HTERT RPE-1 (cell line): ENCODE measurements around the gene KLF7.
"Not testable (repeated sequence)": the region's sequence is repeated elsewhere in the genome, so short reads cannot be mapped to it uniquely, and the experiment has no call there.

Experiments used
- in situ Hi-C: fragments of 300-500 bp; cut with MboI; formaldehyde crosslinking; loops from 4 replicates; pipeline ENCODE4 v1.14.3; 2020; ENCODE audit warnings: low sequenced_read_pairs

KLF7 gene

DNA sequence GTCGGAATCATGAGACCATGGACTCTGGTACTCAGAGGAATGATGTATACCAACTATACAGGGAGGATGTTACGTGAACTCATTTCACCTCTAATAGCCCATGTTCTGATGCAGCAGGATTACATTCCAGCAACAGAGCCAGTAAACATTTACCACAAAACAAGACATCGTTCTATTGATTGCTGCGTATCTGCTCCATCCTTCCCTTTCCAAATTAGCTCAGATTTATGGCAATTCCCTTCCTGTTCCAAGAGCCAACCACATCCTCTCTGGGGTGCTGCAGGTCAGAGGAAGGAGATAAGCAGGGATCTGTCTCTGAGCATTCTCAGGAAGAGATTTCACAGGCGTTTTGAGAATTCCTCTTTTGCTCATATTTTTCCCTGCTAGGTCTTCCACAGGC, 98.3 kb downstream of the KLF7 start:
- in situ Hi-C loops = no loop called here

GRCh38 chr2:207066791-207067460, 98.8 kb downstream of the KLF7 start:
- in situ Hi-C loops = no loop called here

DNA sequence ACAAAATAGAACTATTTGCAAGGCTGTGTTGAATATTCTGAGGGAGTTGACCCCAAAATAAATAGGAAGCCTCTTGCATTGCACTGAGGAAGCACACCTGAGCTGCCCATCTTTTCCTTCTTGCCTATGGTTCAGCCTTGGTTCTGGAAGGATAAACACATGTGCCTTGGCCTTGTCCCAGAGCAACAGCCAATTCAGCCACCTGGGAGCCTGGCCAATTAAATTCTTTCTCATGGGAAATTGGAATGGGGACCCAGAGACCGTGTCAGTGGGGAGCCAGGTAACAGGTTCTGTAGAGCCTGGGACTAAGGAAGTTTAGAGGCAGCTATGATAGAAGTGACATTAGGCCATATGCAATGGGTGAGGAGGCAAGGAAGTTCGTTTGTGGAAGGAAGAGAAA, 99.6 kb downstream of the KLF7 start:
- in situ Hi-C loops = no loop called here

GRCh38 chr2:207064128-207064690, 101.5 kb downstream of the KLF7 start:
- in situ Hi-C loops = no loop called here

DNA sequence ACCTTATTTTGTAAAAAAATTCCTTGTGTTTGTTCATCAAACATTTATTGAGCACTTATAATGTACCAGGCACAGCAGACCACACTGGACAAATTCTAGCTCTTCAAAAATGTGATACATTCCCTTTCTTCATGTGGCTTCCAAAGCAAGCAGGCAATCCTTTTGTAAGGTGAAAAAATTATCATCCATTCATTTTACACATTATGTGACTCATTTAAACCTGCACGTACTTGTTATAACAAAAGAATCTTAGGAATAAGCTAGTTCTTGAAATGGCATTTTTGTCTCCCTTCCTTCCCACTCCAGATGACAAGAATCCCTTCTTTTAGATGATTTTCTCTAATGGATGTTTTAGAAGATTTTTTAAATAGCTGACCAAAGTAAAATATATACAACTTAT, 104.6 kb downstream of the KLF7 start:
- in situ Hi-C loops = no loop called here

DNA sequence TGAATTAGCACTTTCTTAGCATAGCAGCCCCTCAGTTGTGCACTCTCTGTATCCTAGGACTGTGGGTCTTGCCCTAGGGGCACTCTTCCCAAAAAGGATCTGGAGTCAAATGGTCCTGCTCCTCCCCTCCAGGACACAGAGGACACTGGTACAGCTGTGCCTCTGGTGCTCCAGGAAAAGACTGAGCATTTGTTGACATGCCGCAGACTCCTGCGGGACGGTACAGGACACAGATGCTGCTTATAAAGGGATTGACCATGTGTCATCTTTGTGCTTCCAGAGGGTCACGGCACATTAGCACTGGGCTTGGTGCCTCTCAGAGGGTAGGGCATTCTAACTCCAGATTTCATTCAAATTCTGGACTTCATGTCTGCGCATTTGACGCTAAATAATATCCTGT, 110.5 kb downstream of the KLF7 start:
- in situ Hi-C loops = no loop called here

DNA sequence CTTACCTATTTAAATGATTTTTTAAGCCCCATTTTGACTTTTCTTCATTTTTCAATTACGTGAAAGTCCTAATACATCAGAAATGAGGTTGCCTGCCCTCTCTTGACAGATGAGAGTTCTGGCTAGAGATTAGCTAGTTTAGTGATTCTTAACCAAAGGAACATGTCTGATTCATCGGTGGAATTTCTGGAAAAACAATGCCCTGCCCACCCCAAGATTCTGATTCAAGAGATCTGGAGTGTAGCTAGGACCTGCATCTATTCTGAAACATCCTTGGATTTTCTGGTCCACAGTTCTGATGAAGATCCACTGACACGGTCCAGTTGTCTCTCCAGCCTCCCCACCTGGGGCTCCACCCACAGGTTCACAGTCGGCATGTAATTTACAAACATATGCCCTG, 111.2 kb downstream of the KLF7 start:
- in situ Hi-C loops = no loop called here

DNA sequence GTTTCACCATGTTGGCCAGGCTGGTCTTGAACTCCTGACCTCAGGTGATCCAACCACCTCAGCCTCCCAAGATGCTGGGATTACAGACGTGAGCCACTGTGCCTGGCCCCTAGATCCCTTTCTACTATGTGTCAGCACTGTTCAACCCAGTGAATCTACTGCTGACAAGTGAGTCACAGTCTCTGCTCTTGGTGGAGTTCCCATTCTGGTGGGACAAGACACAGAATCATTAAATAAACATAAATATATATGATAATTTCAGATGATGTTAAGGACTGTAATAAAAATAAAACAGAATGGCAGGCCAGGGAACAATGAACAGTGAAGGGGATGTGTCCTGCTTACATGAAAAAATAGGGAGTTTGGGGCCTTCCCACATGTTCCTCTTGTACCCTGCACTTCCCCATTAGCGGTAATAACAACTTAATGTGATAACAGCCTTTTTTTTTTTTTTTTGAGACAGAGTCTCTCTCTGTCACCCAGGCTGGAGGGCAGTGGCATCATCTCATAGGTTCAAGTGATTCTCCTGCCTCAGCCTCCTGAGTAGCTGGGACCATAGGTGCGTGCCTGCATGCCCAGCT, 114.3 kb downstream of the KLF7 start:
- in situ Hi-C loops = no loop called here

GRCh38 chr2:207049122-207049521, 116.6 kb downstream of the KLF7 start:
- in situ Hi-C loops = no loop called here

- in situ Hi-C loops = no loop called here
These were observed 117.3 kb downstream of the KLF7 start for GRCh38 chr2:207048416-207048815.

DNA sequence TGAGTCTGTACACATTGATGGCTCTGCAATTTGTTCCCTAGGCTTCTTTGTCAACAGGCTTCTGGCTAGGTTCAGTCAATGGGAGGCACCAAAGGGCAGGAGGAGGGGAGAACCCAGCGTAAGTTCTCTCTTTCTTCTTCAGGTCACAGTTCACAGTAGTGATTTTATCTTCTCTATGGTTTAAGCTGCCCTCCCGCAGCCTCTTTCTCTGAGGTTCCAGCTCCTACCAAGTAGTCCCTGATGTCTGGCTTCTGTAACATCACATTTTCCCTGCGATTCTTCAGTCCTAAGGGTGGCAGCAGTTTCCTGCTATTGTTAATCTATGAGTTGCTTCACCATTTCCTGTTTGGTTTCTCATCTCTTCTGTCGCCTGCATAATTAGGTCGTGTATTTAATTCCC, 119.0 kb downstream of the KLF7 start:
- in situ Hi-C loops = no loop called here

DNA sequence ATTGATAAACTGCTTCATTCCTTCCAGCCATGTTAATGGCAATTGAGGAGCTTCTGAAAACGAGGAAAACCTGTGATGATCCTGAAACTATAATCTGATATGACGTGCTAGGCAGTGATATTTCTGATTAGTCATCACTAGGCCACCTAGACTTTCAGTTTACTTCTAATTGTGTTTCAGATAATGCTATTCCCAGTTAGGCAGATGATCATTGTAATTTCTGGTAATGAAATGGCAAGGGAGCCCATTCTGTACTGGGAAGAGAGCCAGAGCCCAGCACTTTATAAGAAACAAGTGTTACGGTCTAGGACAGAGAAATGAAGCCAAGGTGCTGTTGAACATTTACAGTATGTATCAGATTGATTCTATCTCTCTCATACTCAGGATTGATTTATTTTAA, 120.2 kb downstream of the KLF7 start:
- in situ Hi-C loops = no loop called here

- in situ Hi-C loops = no loop called here
These were observed 121.1 kb downstream of the KLF7 start for GRCh38 chr2:207044379-207045362.

DNA sequence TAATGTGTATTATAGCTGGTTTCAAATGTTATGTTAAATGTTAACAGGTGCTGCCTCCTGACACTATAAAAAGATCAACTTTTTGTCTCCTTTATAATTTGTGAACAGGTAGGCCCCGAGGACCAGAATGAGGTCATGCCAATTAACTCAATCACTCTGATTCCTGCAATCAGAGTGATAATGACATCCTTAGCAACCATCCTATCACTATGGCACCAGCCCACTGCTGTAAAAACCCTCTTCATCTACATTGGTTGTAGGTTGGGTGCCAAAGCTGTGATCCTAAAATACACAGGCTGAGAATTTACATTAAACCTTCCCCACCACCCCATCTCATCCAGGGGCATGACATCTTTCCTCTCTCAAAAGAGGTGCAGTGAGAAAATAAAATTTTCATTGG, 122.9 kb downstream of the KLF7 start:
- in situ Hi-C loops = no loop called here

DNA sequence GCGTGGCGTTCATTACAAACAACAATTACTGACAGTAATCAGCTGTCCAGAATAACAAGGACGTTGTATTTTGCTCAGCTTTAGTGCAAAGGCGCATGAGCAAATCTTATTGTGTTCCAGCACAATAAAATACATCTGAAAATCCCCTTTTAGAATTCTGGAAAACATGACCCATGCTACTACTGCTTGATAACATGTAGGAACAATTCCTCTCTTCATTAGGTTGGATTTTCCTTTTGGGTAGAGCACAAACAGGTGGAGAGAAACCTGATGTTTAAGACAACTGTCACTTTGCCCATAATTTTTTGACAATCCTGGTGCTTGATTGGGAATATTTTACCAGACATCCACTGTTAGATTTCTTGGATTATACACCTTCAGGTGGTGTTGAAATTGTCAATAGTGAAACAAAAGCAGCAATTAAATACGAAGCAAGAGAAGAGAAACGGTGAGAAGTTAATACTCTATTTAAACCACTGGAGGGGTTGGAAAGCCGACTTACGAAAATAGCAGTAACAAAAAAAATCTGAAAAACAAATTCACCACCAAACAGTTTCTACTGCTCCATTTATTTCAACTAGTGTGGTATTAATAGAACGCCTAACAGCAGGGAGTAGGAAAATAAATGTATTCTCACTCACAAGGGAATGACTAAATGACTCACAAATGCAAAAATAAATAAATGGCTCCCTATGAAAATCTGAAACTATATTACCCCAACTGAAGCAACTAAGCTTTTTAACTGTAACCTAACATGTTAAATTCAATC, 123.8 kb downstream of the KLF7 start:
- in situ Hi-C loops = no loop called here

DNA sequence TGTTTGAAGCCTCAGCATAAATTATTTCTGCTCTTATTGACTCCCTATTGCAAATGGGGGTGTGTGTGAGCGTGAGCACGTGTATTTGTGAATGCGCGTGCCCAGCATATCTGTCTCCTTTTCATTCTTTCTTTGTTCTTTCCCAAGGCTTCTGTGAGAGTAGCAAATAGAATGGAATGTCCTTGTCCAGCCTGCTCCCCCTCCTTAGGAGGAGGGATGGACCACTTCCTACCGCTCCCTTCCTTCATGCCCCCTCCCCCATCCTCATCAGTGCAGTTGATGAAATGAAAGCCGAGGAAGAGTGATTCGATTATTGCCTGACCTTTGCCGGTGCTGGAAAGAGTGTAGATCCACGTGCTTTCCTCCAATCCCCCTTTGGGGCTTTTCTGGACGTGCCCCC, 124.5 kb downstream of the KLF7 start:
- in situ Hi-C loops = no loop called here

DNA sequence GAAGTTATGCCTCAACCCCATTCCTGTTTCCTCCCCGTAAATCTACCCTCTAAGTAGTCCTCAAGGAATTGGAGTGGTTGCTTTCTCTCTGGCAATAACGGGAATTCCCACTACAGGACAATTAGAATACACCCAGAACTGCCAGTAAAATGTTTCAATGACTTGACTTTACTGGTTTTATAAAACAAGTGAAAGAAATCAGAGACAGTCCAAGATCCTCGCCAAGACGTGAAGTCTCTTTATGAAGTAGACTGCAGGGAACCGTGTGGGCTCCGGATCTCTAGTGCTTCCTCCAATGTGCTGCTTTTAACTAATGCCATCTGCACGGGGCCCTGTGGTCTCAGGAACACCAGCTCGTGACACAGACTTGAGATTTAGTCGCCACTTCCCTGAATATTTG, 125.1 kb downstream of the KLF7 start:
- in situ Hi-C loops = no loop called here

DNA sequence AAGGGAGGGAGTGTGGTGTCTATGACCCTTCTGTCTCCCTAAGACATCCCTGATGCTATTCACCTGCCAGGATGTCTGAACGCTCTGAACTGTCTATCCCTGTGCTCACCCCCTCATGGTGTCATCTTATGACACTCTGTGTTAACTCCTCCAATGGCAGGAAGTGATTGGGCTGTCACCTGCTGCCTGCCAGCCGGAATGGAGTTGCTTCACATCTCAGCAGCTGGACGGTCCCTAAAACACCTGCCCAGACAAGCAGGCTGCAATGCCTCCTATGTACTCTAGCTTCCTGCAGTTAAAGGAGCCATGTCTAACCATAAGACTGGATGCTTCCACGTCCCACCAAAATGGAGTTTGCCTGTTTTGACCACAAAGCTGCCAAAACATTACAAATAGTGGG, 126.5 kb downstream of the KLF7 start:
- in situ Hi-C loops = no loop called here

- in situ Hi-C loops = no loop called here
These were observed 127.4 kb downstream of the KLF7 start for GRCh38 chr2:207038299-207038698.

DNA sequence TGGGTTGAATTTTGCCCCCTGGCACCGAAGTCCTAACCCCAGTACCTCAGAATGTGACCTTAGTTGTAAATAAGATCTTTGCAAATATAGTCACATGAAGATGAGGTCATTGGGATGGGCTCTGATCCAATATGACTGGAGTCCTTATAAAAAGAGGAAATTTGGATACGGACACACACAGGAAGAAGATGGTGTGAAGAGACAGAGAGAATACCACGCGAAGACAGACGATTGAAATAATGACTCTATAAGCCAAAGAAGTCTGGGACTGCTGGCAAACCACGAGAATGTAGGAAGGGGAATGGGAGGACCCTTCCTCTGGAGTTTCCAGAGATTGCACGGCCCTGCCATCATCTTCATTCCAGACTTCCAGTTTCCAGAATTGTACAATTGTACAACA, 127.9 kb downstream of the KLF7 start:
- in situ Hi-C loops = no loop called here

GRCh38 chr2:207037023-207037422, 128.7 kb downstream of the KLF7 start:
- in situ Hi-C loops = not testable (repeated sequence)
